Adrenal gland (tissue), 5 donors: ENCODE results near the gene EPHB2.

Source experiments
- CTCF ChIP-seq, 6 experiments: fragments of 450-650 bp in 4 of 6; fragments of 200-600 bp in 2 of 6; sonication (generic) in 1 of 6; IDR thresholded peaks; 1 replicate in 5 of 6; 2 replicates in 1 of 6; pipeline versions ENCODE4 v1.5.1 to v1.8.0; 2016 to 2021; ENCODE audit warnings: antibody characterized with exemption in 6 of 6, mild to moderate bottlenecking in 2 of 6, moderate library complexity in 1 of 6
- POLR2A ChIP-seq, 2 donors: fragments of 450-650 bp; IDR thresholded peaks; one replicate each; pipeline ENCODE4 v1.6.1; 2017; ENCODE audit warnings: antibody characterized with exemption in 2 of 2, mild to moderate bottlenecking in 2 of 2, moderate library complexity in 1 of 2
- donor health status: DM: no; HTN: no; CAD: no.

GRCh38 chr1:22670352-22670975 lies 40.2 kb upstream of the EPHB2 start:
- TF ChIP-seq CTCF (IDR thresholded peaks at IDR 0.05) (no peak), POLR2A (IDR thresholded peaks at IDR 0.05) (no peak)
